Measurements from ENCODE around the gene SLC26A5.

SLC26A5 gene

DNA sequence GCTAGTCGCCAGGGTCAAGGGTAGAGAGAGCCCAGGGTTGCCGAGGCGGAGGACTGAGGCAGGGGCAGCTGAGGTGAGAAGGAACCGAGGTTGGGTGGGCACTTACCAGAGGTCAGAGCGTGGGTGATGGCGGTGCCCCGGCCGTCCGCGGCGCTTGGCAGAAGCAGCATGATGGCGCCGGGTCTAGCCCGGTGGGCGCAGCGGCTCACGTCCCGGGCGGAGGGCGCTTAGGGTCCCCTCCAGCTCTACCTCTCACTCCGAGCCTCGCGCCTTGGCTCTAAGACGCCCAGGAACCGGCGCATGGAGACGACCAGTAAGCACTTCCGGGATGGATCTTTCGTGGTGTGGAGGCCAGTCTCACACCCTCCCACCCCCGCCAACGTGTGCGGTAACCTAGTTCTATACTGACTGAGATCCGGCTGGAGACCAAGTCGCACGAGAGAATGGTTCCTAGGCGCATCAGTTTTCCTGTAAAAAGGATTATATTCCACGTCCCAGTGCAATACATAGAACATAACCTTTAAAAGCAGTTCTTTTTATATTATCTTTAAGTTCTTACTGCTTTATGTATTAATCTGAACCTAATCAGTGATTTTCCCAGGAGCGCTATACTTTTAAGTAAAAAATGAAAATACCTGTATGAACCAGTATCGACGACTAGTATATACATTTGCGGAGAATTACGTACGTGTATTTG, 101.4 kb downstream of the SLC26A5 start, which contains the start of gene DNAJC2:
Gene DNAJC2 (minus strand): TSS at position 315 of the 697 bp plus-strand sequence. CDS start 145 bp downstream, at position 170.
- DNase-seq: peak; percentile 98

GRCh38 chr7:103343758-103344452, 102.1 kb downstream of the SLC26A5 start:
- peak; percentile 61 for DNase-seq

- DNase-seq: peak; percentile 7
Observed at GRCh38 chr7:103343332-103343731, 102.7 kb downstream of the SLC26A5 start.

DNA sequence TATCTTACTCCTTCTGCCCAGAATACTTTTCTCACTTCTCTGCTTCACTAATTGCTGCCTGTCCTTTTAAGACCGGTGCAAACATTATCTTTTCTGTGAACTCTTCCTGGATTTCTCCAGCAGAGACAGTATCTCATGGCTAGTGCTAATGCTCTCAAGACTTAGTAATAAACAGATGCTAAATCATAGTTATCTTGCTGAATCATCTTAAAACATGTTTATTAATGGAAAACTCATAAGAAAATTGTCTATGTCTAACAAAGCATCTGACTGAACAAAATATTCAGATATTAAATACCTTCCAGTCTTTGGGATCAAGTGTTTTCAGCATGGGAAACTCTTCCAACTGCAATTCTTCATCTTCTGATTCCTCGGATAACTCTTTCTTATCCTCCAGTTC, 104.5 kb downstream of the SLC26A5 start:
- DNase-seq: no peak

DNA sequence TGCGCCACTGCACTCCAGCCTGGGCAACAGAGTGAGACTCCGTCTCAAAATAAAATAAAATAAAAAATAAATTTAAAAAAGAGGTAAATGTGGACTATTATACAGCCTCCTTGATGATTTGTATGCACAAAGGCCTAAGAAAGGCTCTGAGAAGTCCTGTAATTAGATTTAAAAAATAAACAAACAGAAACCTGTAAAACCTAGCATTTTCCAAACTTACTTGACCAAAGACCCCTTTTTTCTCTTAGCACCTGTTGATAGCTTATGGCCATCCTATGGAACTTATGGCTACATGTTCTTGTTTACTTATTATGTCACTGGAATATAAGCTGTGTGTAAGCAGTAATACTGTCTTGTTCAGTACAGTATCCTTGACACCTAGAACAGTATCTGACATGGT, 107.1 kb downstream of the SLC26A5 start:
- no peak for DNase-seq

DNA sequence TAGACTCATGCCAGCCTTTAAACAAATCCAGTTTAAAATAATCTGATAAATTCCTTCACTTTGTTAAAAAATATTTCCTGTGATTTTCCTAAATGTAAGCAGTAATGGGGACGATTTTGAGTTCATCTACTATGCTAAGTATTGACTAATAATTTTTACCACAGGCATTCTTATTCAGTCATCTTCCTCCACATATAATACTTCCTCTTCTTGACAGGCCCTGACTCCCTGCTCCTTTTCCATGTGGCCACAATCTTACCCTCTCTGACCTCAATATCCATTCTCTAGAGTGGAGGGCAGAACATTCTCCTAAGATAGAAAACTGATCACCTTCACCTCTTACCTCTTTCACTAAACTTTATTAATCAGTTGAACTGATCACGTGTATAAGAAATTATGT, 109.2 kb downstream of the SLC26A5 start:
- no peak for DNase-seq

GRCh38 chr7:103325744-103326143, 120.3 kb downstream of the SLC26A5 start:
- no peak for DNase-seq

All from hematopoietic multipotent progenitor cell treated with erythropoietin and hydrocortisone succinate and interleukin-3 and kit ligand, for 6 days (in vitro differentiated cells).